Endothelial cell of umbilical vein (primary cell): Measurements from ENCODE around the gene DOCK4. TPM values are rescaled to one million over a fixed set of nuclear protein-coding genes. Genes with fewer than 3 reads are reported as not detected.

Experiments
- BruUV-seq: library from RNA; stranded (reverse); fragments of 400-500 nt; replicated peaks from 2 replicates; lab custom pipeline; 2021; lab: Mats Ljungman, UMichigan
- CTCF ChIA-PET: fragments of 300-600, 350-600 bp; sonication (Branson Sonifier 250); formaldehyde crosslinking; loops from one replicate; lab custom pipeline; 2021; ENCODE audit warnings: antibody characterized with exemption, inconsistent platforms; lab: Charles Lee
- POLR2A ChIA-PET: fragments of 300-600, 350-600 bp; sonication (Branson Sonifier 250); formaldehyde crosslinking; loops from one replicate; lab custom pipeline; 2021; ENCODE audit warnings: antibody characterized with exemption, inconsistent platforms; lab: Charles Lee
- DNase-seq: peaks from one replicate; pipeline ENCODE4 v3.0.0-alpha.2; 2011; ENCODE audit warnings: low read depth, low spot score
- FAIRE-seq: peaks from 2 replicates; lab custom pipeline; 2011; peaks lifted over from hg19 to GRCh38; lab: Jason Lieb, UNC
- H2AFZ ChIP-seq: 2 replicates; pipeline ENCODE4 v1.6.0; 2012; ENCODE audit warnings: low read depth, low read length, control low read depth, inconsistent platforms
- H3K27ac ChIP-seq: 2 replicates; pipeline ENCODE4 v1.5.1; 2011; ENCODE audit warnings: low read depth, mild to moderate bottlenecking, control low read depth, low read length, moderate library complexity; ENCODE audit not compliant: insufficient read depth
- H3K27me3 ChIP-seq, 2 experiments: 2 replicates each; pipeline versions ENCODE4 v1.6.0 to v1.6.1; 2011; ENCODE audit warnings: low read length in 2 of 2, mixed read lengths in 1 of 2; ENCODE audit not compliant: control insufficient read depth in 2 of 2, insufficient read depth in 2 of 2
- H3K36me3 ChIP-seq, 2 experiments: 2 replicates in 1 of 2; 3 replicates in 1 of 2; pipeline ENCODE4 v1.5.1; 2011; ENCODE audit warnings: low read length in 2 of 2, mild to moderate bottlenecking in 1 of 2, moderate library complexity in 1 of 2; ENCODE audit not compliant: control insufficient read depth in 2 of 2, insufficient read depth in 2 of 2; ENCODE audit errors: extremely low read depth in 1 of 2
- H3K4me1 ChIP-seq: 3 replicates; pipeline ENCODE4 v1.5.1; 2011; ENCODE audit warnings: mild to moderate bottlenecking, low read length; ENCODE audit not compliant: control insufficient read depth, insufficient read depth; ENCODE audit errors: extremely low read depth
- H3K4me2 ChIP-seq: 2 replicates; pipeline ENCODE4 v1.6.1; 2011; ENCODE audit warnings: low read length, control low read depth, mixed read lengths; ENCODE audit not compliant: insufficient read depth
- H3K4me3 ChIP-seq, 3 experiments: fragments of 200-600 bp in 1 of 3; sonication (generic), shearing (Covaris generic) in 1 of 3; replicated peaks in 1 of 3; 2 replicates each; pipeline ENCODE4 v1.5.1; 2011 to 2016; ENCODE audit warnings: control low read depth in 3 of 3, low read length in 3 of 3, mild to moderate bottlenecking in 2 of 3, inconsistent platforms in 1 of 3, low read depth in 1 of 3, moderate library complexity in 1 of 3; ENCODE audit not compliant: insufficient read depth in 1 of 3
- H3K79me2 ChIP-seq: 2 replicates; pipeline ENCODE4 v1.6.0; 2012; ENCODE audit warnings: low read length, inconsistent platforms; ENCODE audit not compliant: control insufficient read depth, insufficient read depth
- H3K9ac ChIP-seq: replicated peaks from 2 replicates; pipeline ENCODE3; 2011; ENCODE audit warnings: low read length, control low read depth; ENCODE audit not compliant: insufficient read depth; ENCODE audit errors: extremely low read depth
- H3K9me1 ChIP-seq: replicated peaks from 3 replicates; pipeline ENCODE4 v1.6.0; 2011; ENCODE audit warnings: mild to moderate bottlenecking, low read length; ENCODE audit not compliant: control insufficient read depth, insufficient read depth; ENCODE audit errors: extremely low read depth
- H3K9me3 ChIP-seq: replicated peaks from 2 replicates; pipeline ENCODE4 v1.5.1; 2012; ENCODE audit warnings: low read length, inconsistent platforms; ENCODE audit not compliant: control insufficient read depth, insufficient read depth
- H4K20me1 ChIP-seq: replicated peaks from 2 replicates; pipeline ENCODE3; 2011; ENCODE audit warnings: mild to moderate bottlenecking, low read length; ENCODE audit not compliant: control insufficient read depth, insufficient read depth; ENCODE audit errors: extremely low read depth
- EZH2 ChIP-seq: IDR thresholded peaks from 2 replicates; pipeline ENCODE4 v1.6.1; 2012; ENCODE audit warnings: borderline replicate concordance, low read depth, mild to moderate bottlenecking, moderate library complexity, low read length, inconsistent platforms; ENCODE audit not compliant: severe bottlenecking
- FOS ChIP-seq: IDR thresholded peaks from 2 replicates; pipeline ENCODE4 v1.6.1; 2011; ENCODE audit warnings: mild to moderate bottlenecking, low read length, moderate library complexity, borderline replicate concordance; ENCODE audit not compliant: insufficient read depth
- JUN ChIP-seq: IDR thresholded peaks from 2 replicates; pipeline ENCODE4 v1.6.1; 2011; ENCODE audit warnings: borderline replicate concordance, low read depth; ENCODE audit not compliant: insufficient read length, insufficient read depth
- POLR2AphosphoS5 ChIP-seq: IDR thresholded peaks from 2 replicates; pipeline ENCODE4 v1.6.1; 2012; ENCODE audit warnings: low read depth, mild to moderate bottlenecking, control low read depth, low read length, moderate library complexity; ENCODE audit not compliant: insufficient read depth
- dilution Hi-C: fragments of 300-500 bp; cut with MboI; formaldehyde crosslinking; loops from one replicate; pipeline ENCODE4 v1.15.0; 2019; ENCODE audit warnings: low sequenced_read_pairs; ENCODE audit not compliant: extremely low pct_ligation_motif_present
- intact Hi-C: fragments of 100-400 bp; cut with micrococcal nuclease; formaldehyde crosslinking; loops from one replicate; pipeline ENCODE4 v1.10.0; 2022
- polyA plus RNA-seq, 4 experiments: library from polyadenylated mRNA; depleted of rRNA in 3 of 4; stranded (reverse) in 3 of 4; unstranded in 1 of 4; fragments of >200 nt; gene quantifications; 2 replicates each; pipeline versions ENCODE4 v1.2.1 to v1.2.3, GENCODE V29; 2011 to 2012; ENCODE audit warnings: missing spikeins in 1 of 4
- total RNA-seq: library from RNA; stranded (reverse); gene quantifications from 2 replicates; pipeline ENCODE4 v1.2.3, GENCODE V29; 2021

Gene DOCK4
- total and polyA plus RNA-seq, 2 donors (not counting 3 experiments of a cell fraction or from before 2014, with no cell fraction given), result 47.4 to 164 TPM

DNA sequence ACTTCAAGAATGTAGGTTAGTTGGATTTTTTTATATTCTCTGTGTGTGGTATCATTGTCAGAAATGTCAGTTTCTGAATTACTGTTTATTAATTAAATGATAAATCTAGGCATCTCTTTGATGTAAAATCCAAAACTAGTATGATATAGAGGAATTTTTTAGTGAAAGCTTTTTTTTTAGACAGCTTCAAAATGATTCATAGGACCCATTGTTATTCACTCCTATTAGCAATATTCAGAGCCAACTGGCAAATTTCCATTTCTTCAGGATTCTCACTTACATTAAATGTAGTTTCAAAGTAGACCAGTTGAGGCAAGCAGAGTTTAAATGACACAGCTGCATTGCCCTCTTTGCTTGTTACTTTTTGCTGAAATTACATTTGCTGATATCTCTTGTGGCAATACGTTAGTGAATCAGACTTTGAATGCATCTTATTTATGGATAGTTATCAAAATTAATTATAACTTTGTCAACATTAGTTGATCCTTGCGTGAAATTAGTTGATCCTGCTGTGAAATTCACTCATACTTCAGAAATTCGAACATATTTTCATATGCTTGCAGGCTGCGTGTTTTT is 20.6 kb upstream of the DOCK4 start:
- peaks cover 3% of the 10 kb centered on the region for H3K79me2 ChIP-seq
- H3K4me2 ChIP-seq, result no peak overlapping the region

DNA sequence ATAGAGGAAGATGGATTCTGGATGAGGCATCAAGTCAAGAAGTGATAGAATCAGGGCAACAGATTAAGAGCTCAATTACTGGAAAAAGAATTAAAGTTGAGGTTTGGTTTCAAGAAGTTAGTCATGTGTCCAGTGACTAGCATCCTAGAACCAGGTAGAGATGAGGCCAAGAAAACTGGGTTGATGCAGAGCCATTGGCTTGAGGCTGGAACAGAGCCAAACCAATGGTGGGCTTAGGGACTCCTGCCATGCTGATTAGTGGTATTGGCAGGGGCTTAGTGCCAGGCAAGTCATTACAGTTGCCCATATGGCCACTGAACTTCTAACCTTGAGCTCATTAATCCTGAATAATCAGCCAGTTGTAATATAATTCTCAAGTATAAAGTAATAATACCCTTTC is 18.8 kb upstream of the DOCK4 start:
- no peak overlapping the region for H3K27ac ChIP-seq
- no peaks in the 10 kb centered on the region for H3K9me1 ChIP-seq
- H2AFZ ChIP-seq, result no peak overlapping the region
- H3K4me2 ChIP-seq, result no peak overlapping the region
- dilution Hi-C loops, result no loop called here
- ChIA-PET CTCF (no interaction called here), POLR2A (interaction anchor here (1.1 kb wide), 1 partner anchor 19 kb away, joined by 3 read pairs; no protein-coding TSS in a partner anchor)
- DNase-seq, result peak; percentile 34
- H3K9ac ChIP-seq, result no peak overlapping the region
- H3K4me3 ChIP-seq, result no peak overlapping the region
- no peaks in the 10 kb centered on the region for H3K36me3 ChIP-seq
- peaks cover 6% of the 10 kb centered on the region for H3K79me2 ChIP-seq
- no TSS peak for BruUV-seq
- intact Hi-C loops, result no loop called here
- H3K9me3 ChIP-seq, result no peaks in the 10 kb centered on the region
- no peaks in the 10 kb centered on the region for H3K27me3 ChIP-seq
- H4K20me1 ChIP-seq, result peaks cover 3% of the 10 kb centered on the region
- H3K4me1 ChIP-seq, result peaks cover 10% of the 10 kb centered on the region
- no peak for FAIRE-seq
- TF ChIP-seq EZH2, result no peak
- no peak for TF ChIP-seq JUN
- TF ChIP-seq POLR2AphosphoS5, result no peak

More for the DNA sequence above, 20.6 kb upstream of the DOCK4 start:
- peak; percentile 72 for FAIRE-seq
- POLR2A ChIA-PET, result interaction anchor here (1.3 kb wide), 1 partner anchor 223 kb away, joined by 4 read pairs; the partner anchor contains the start of gene IFRD1
- Histone ChIP-seq H3K4me1 (peaks cover 10% of the 10 kb centered on the region), H3K36me3 (no peaks in the 10 kb centered on the region), H3K27me3 (no peaks in the 10 kb centered on the region), H3K4me3 (no peak overlapping the region), H2AFZ (no peak overlapping the region), H3K9me1 (no peaks in the 10 kb centered on the region), H3K9ac (no peak overlapping the region), H3K27ac (no peak overlapping the region), H3K9me3 (no peaks in the 10 kb centered on the region), H4K20me1 (peaks cover 3% of the 10 kb centered on the region)
- intact Hi-C loops (no loop called here), dilution Hi-C loops (no loop called here)
- CTCF ChIA-PET, result interaction anchor here (0.5 to 1.2 kb wide), 11 partner anchors 9 to 673 kb away, joined by 3 to 5 read pairs (median 3); no protein-coding TSS in a partner anchor
- TF ChIP-seq POLR2AphosphoS5 (no peak), JUN (no peak), FOS (peak; percentile 32)
- BruUV-seq, result no TSS peak
- DNase-seq, result peak; percentile 86
